A549 (cell line): ENCODE measurements around the gene POLRMT.
A peak's percentile ranks its signal among the peaks of the same experiment; 100 is the strongest.

Experiments used
- BHLHE40 ChIP-seq: IDR thresholded peaks from 2 replicates; pipeline ENCODE4 v1.6.1; 2012; ENCODE audit warnings: low read depth, low read length, inconsistent platforms
- CTCF ChIP-seq: fragments of >200 bp; sonication (Bioruptor Twin); formaldehyde crosslinking; IDR thresholded peaks from 3 replicates; pipeline ENCODE4 v1.5.1; 2016
- E2F6 ChIP-seq: IDR thresholded peaks from 2 replicates; pipeline ENCODE4 v1.6.1; 2012; ENCODE audit warnings: low read depth, borderline replicate concordance
- EP300 ChIP-seq, 2 experiments: fragments of >200 bp; sonication (Bioruptor Twin); formaldehyde crosslinking; IDR thresholded peaks; 2 replicates in 1 of 2; 3 replicates in 1 of 2; pipeline ENCODE4 v1.6.1; 2016 to 2017
- GATA3 ChIP-seq: IDR thresholded peaks from 2 replicates; pipeline ENCODE4 v1.6.1; 2012; ENCODE audit warnings: borderline replicate concordance
- POLR2A ChIP-seq: IDR thresholded peaks from 2 replicates; pipeline ENCODE4 v1.6.1; 2012; ENCODE audit warnings: mild to moderate bottlenecking, low read length
- SMC3 ChIP-seq: fragments of >200 bp; sonication (Bioruptor Twin); formaldehyde crosslinking; IDR thresholded peaks from 3 replicates; pipeline ENCODE4 v1.6.1; 2018; ENCODE audit warnings: inconsistent platforms

GRCh38 chr19:662962-663681 is 29.8 kb upstream of the POLRMT start, which contains the start of gene RNF126:
- TF ChIP-seq POLR2A (peak; percentile 45), CTCF (no peak), SMC3 (no peak), EP300 (IDR thresholded peaks at IDR 0.05) (no peak), BHLHE40 (peak; percentile 36; the same call in 1 of the 2 replicates), E2F6 (peak; percentile 34; the same call in 1 of the 2 replicates), GATA3 (no peak)
